Activated naive CD4-positive, alpha-beta T cell treated with anti-CD3 and anti-CD28 coated beads, Interleukin-2, amount 50 U/mL, for 16 hours (primary cell): ENCODE data around the gene PIP4K2A.

ENCODE experiments used
- DNase-seq: peaks from one replicate; pipeline ENCODE4 v3.0.0-alpha.2; 2020

The PIP4K2A gene

GRCh38 chr10:22662733-22663330 lies 51.5 kb downstream of the PIP4K2A start:
- no peak for DNase-seq

- no peak for DNase-seq
Measured at GRCh38 chr10:22659866-22660265, 54.5 kb downstream of the PIP4K2A start.

GRCh38 chr10:22658745-22659410 lies 55.5 kb downstream of the PIP4K2A start:
- no peak for DNase-seq

- DNase-seq, result no peak
Measured at GRCh38 chr10:22657566-22658225, 56.7 kb downstream of the PIP4K2A start.

GRCh38 chr10:22657024-22657423 lies 57.4 kb downstream of the PIP4K2A start:
- DNase-seq, result no peak

GRCh38 chr10:22656036-22656435 lies 58.3 kb downstream of the PIP4K2A start:
- no peak for DNase-seq

- DNase-seq, result peak; percentile 32
Measured at GRCh38 chr10:22655312-22655981, 58.9 kb downstream of the PIP4K2A start.

- DNase-seq, result peak; percentile 36
Measured at GRCh38 chr10:22652988-22653481, 61.3 kb downstream of the PIP4K2A start.

GRCh38 chr10:22651276-22651980 lies 63.0 kb downstream of the PIP4K2A start:
- DNase-seq, result peak; percentile 34

- no peak for DNase-seq
Measured at GRCh38 chr10:22649994-22650393, 64.4 kb downstream of the PIP4K2A start.

- peak; percentile 41 for DNase-seq
Measured at GRCh38 chr10:22649390-22649841, 65.0 kb downstream of the PIP4K2A start.

- no peak for DNase-seq
Measured at GRCh38 chr10:22648547-22648961, 65.8 kb downstream of the PIP4K2A start.

GRCh38 chr10:22647244-22647643 lies 67.1 kb downstream of the PIP4K2A start:
- DNase-seq, result no peak

GRCh38 chr10:22646388-22646853 lies 68.0 kb downstream of the PIP4K2A start:
- DNase-seq, result no peak

GRCh38 chr10:22644222-22644621 lies 70.2 kb downstream of the PIP4K2A start:
- no peak for DNase-seq

- no peak for DNase-seq
Measured at GRCh38 chr10:22643775-22644174, 70.6 kb downstream of the PIP4K2A start.

- no peak for DNase-seq
Measured at GRCh38 chr10:22643116-22643515, 71.3 kb downstream of the PIP4K2A start.

- no peak for DNase-seq
Measured at GRCh38 chr10:22641743-22642142, 72.6 kb downstream of the PIP4K2A start.

- DNase-seq, result no peak
Measured at GRCh38 chr10:22640359-22640758, 74.0 kb downstream of the PIP4K2A start.

- DNase-seq, result no peak
Measured at GRCh38 chr10:22638863-22639262, 75.5 kb downstream of the PIP4K2A start.

GRCh38 chr10:22637491-22637890 lies 76.9 kb downstream of the PIP4K2A start:
- no peak for DNase-seq

- DNase-seq, result no peak
Measured at GRCh38 chr10:22635650-22636049, 78.7 kb downstream of the PIP4K2A start.
